Measurements from ENCODE around the gene KLK6. TPM values are rescaled to one million over a fixed set of nuclear protein-coding genes. Genes with fewer than 3 reads are reported as not detected.

KLK6 gene
- polyA plus RNA-seq = under 1 TPM in 2 of 4 donors, not detected in 2; 0.03 to 0.07 TPM
- long read RNA-seq, donor 1, partial matches to known transcripts = 0 of 1 reads
- long read RNA-seq, donor 1, other reads (novel, unspliced or antisense) = 0 of 1 reads
- long read RNA-seq, donor 2 = 0 reads
- long read RNA-seq, donor 3 = 0 reads
- long read RNA-seq, donor 4 = 0 reads
- long read RNA-seq, donor 5 = 0 reads
- long read RNA-seq, donor 6 = 0 reads
- long read RNA-seq, donor 7 = 0 reads
- long read RNA-seq, donor 8 = 0 reads
- long read RNA-seq, donor 9 = 0 reads
- long read RNA-seq, donor 10 = 0 reads

DNA sequence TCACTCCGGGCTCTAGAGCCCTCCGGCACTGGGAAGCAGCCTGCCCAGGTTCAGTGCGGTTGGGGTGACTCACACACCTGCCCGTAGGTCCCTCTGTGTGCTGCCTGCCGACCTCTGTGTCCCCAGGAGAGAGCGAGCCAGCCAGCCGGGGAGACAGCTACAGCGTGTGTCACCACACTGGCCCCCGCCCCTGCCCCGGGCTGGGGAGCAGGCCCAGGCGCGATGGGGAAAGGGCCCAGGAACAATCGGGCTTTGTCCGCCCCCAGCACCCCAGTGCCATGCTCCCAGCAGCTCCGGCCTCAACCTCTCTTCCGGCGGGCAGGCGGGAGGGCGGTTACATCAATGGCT is at the start of gene KLK6:
TSS of gene KLK6 (minus strand) at position 179 of the 348 bp plus-strand sequence. CDS start 1,487 bp downstream, outside the sequence.
- peaks cover 0 to 2% (median 0%) of the 10 kb centered on the region in 3 donors for H3K27me3 ChIP-seq (ENCODE audit: control insufficient read depth in 3 of 3, insufficient read depth in 3 of 3, low read length in 3 of 3)
- H3K27ac ChIP-seq (ENCODE audit: low read depth in 1 of 3, low read length in 2 of 3) = no peak within 1 kb of the TSS
- FAIRE-seq (no peak), DNase-seq (no peak)
- 55 to 71% (median 64%) methylated on average over 17 to 19 of the region's 19 CpGs for WGBS, 3 donors
- no peaks in the 10 kb centered on the region for H3K4me1 ChIP-seq (ENCODE audit: control insufficient read depth in 3 of 3, insufficient read depth in 2 of 3, low read depth in 1 of 3, low read length in 2 of 3)
- no peaks in the 10 kb centered on the region for H3K36me3 ChIP-seq (ENCODE audit: control insufficient read depth in 3 of 3, insufficient read depth in 2 of 3, low read depth in 1 of 3, low read length in 3 of 3)
- no peaks in the 10 kb centered on the region for H3K9me3 ChIP-seq (ENCODE audit: control insufficient read depth in 2 of 2, insufficient read depth in 1 of 2, low read depth in 1 of 2, low read length in 1 of 2)
- H3K4me3 ChIP-seq (ENCODE audit: low read depth in 1 of 3, low read length in 3 of 3) = no peak within 1 kb of the TSS

DNA sequence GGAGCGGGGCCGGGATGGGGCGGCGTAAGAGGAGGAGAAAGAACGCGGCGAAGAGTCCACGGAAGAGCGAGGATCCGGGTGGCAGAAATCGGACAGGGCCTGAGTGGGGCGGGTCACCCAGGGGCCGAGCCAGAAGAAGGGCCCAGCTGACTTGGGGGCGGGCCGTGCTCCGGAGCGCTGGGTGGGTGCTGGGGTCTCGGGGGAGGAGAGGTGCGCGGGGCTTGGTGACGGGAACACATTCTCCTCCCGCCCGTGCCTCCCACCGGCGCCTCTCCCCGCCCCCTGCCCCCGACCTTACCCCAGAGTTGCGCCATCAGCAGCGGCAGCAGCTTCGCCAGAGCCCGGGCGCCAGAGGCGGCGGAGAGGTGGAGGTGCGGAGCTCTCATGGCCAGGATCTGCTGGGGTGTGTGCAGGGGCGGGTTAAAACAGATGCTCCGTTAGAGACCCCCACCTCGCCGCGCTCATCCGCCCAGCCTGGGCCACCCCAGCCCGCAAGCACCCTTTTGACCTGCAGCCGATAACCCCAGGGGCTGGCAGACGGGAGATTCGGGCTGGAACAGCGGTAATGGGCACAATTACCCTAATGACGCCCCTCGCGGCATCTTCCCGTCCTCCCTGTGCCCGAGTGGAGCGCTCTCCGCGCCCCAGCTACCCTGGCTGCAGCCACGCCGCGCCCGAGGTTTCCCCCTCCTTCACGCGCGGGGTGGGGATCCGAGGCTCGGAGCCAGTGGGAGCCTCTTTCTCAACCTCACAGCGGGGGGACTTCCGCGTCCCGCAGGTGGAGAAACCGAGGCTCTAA is 49.6 kb upstream of the KLK6 start:
- FAIRE-seq (no peak), DNase-seq (no peak)
- no peak overlapping the region for H3K27ac ChIP-seq (ENCODE audit: low read depth in 1 of 3, low read length in 2 of 3)
- no peaks in the 10 kb centered on the region for H3K36me3 ChIP-seq (ENCODE audit: control insufficient read depth in 3 of 3, insufficient read depth in 2 of 3, low read depth in 1 of 3, low read length in 3 of 3)
- no peaks in the 10 kb centered on the region for H3K9me3 ChIP-seq (ENCODE audit: control insufficient read depth in 2 of 2, insufficient read depth in 1 of 2, low read depth in 1 of 2, low read length in 1 of 2)
- H3K4me1 ChIP-seq (ENCODE audit: control insufficient read depth in 3 of 3, insufficient read depth in 2 of 3, low read depth in 1 of 3, low read length in 2 of 3) = no peaks in the 10 kb centered on the region
- peaks cover 9 to 47% (median 12%) of the 10 kb centered on the region in 3 donors for H3K27me3 ChIP-seq (ENCODE audit: control insufficient read depth in 3 of 3, insufficient read depth in 3 of 3, low read length in 3 of 3)
- WGBS, 3 donors = 2 to 4% (median 3%) methylated on average over 54 to 68 of the region's 68 CpGs
- no peak overlapping the region for H3K4me3 ChIP-seq (ENCODE audit: low read depth in 1 of 3, low read length in 3 of 3)

DNA sequence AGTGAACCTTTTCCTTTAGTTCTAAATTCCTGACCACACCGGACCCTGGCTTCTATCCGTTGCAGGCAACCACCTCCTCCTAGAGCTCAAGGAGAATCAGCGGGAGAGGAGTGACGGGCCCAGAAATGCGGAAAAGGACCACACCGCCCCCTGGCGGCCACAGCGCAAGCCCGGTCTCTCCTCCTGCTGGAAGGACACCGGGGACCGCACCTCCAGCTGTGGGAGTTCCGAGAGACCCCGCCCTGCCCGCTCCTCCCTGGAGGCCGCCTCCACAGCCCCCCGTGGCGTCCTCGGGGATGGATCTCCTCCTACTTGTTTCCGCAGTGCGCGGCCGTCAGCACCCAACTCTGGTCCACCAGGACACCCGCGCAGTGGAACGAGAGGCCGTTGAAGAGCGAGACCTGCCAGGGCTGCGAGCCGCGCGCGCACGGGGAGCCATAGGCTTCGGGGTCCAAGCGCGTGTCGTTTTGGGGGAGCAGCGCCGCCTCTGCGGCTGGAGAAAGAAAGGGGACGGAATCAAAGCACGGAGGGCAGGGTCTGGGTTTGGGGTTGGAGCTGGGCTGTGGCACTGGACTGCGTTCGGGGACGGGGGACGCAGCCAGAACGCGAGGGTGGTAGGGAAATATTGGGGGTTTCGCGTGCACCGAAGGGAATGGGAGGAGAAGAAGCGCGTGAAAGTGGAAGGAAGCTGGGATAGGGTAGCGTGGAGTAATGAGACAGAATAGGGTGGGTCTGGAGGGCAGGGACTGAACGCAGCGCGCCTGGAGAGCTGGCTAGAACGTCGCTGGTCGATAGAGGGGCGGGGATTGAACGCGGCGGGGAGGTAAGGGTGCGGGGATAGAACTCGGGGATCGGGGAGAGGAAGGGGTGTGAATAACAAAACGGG is 47.6 kb upstream of the KLK6 start:
- no peak overlapping the region for H3K4me3 ChIP-seq (ENCODE audit: low read depth in 1 of 3, low read length in 3 of 3)
- H3K27me3 ChIP-seq (ENCODE audit: control insufficient read depth in 3 of 3, insufficient read depth in 3 of 3, low read length in 3 of 3) = peaks cover 9 to 47% (median 12%) of the 10 kb centered on the region in 3 donors
- WGBS, 3 donors = 2 to 10% (median 7%) methylated on average over 66 to 68 of the region's 68 CpGs
- FAIRE-seq = no peak
- H3K4me1 ChIP-seq (ENCODE audit: control insufficient read depth in 3 of 3, insufficient read depth in 2 of 3, low read depth in 1 of 3, low read length in 2 of 3) = no peaks in the 10 kb centered on the region
- H3K27ac ChIP-seq (ENCODE audit: low read depth in 1 of 3, low read length in 2 of 3) = no peak overlapping the region
- H3K9me3 ChIP-seq (ENCODE audit: control insufficient read depth in 2 of 2, insufficient read depth in 1 of 2, low read depth in 1 of 2, low read length in 1 of 2) = no peaks in the 10 kb centered on the region
- DNase-seq = peak in 1 of 2 donors; percentile 32
- no peaks in the 10 kb centered on the region for H3K36me3 ChIP-seq (ENCODE audit: control insufficient read depth in 3 of 3, insufficient read depth in 2 of 3, low read depth in 1 of 3, low read length in 3 of 3)

DNA sequence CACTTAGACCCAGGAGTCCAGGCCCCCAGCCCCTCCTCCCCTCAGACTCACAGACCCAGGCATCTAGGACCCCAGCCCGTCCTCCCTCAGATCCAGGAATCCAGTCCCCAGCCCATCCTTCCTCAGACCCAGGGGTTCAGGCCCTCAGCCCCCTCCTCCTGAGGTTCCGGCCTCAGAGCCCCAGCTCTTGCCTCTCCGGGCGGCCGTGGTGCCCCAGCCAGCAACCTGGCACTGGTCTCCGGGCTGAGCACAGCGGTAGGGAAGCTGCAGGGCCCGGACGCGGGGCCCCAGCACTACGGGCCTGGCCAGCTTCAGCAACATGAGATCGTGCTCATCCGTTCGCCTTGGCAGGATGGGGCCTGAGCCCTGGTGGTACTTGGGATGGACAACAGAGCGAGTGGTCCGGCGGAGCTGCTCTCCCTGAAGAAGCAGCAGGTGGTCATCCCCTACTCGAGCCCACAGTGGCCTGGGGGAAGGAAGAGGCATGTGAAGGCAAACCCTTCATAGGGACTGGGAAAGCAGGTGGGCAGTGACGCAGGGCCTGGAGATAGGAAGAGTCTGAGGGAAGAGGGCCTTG is 46.4 kb upstream of the KLK6 start:
- 86 to 91% (median 87%) methylated on average over 17 to 19 of the region's 19 CpGs for WGBS, 3 donors
- FAIRE-seq = no peak

DNA sequence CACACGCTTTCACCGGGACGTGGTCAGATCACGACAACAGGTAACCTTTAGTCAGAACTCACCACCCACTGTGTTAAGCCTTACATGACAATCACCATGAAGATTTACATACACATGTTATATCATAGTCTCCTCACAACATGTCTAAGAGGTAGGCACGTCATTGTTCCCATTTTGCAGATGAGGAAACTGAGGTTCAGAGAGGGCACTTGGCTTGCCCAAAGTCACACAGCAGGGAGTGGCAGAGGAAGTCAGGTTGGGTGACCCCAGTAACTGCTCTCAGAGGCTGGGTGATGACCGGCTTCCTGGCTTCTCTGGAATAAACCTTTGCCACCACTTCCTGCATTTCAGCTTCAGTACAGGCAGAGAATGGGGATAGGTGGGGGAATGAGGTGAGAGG is 44.9 kb upstream of the KLK6 start:
- Histone ChIP-seq H3K9me3 (ENCODE audit: control insufficient read depth in 2 of 2, insufficient read depth in 1 of 2, low read depth in 1 of 2, low read length in 1 of 2) (no peaks in the 10 kb centered on the region), H3K4me3 (ENCODE audit: low read depth in 1 of 3, low read length in 3 of 3) (no peak overlapping the region), H3K36me3 (ENCODE audit: control insufficient read depth in 3 of 3, insufficient read depth in 2 of 3, low read depth in 1 of 3, low read length in 3 of 3) (no peaks in the 10 kb centered on the region), H3K4me1 (ENCODE audit: control insufficient read depth in 3 of 3, insufficient read depth in 2 of 3, low read depth in 1 of 3, low read length in 2 of 3) (no peaks in the 10 kb centered on the region), H3K27me3 (ENCODE audit: control insufficient read depth in 3 of 3, insufficient read depth in 3 of 3, low read length in 3 of 3) (peaks cover 7 to 32% (median 13%) of the 10 kb centered on the region in 3 donors), H3K27ac (ENCODE audit: low read depth in 1 of 3, low read length in 2 of 3) (no peak overlapping the region)
- DNase-seq (no peak), FAIRE-seq (no peak)
- WGBS, 3 donors = 82 to 88% (median 85%) methylated on average over 6 of the region's 6 CpGs

More for the DNA sequence above, 46.4 kb upstream of the KLK6 start:
- DNase-seq = no peak
- Histone ChIP-seq H3K27me3 (ENCODE audit: control insufficient read depth in 3 of 3, insufficient read depth in 3 of 3, low read length in 3 of 3) (peaks cover 9 to 47% (median 12%) of the 10 kb centered on the region in 3 donors), H3K9me3 (ENCODE audit: control insufficient read depth in 2 of 2, insufficient read depth in 1 of 2, low read depth in 1 of 2, low read length in 1 of 2) (no peaks in the 10 kb centered on the region), H3K4me3 (ENCODE audit: low read depth in 1 of 3, low read length in 3 of 3) (no peak overlapping the region), H3K4me1 (ENCODE audit: control insufficient read depth in 3 of 3, insufficient read depth in 2 of 3, low read depth in 1 of 3, low read length in 2 of 3) (no peaks in the 10 kb centered on the region), H3K36me3 (ENCODE audit: control insufficient read depth in 3 of 3, insufficient read depth in 2 of 3, low read depth in 1 of 3, low read length in 3 of 3) (no peaks in the 10 kb centered on the region), H3K27ac (ENCODE audit: low read depth in 1 of 3, low read length in 2 of 3) (no peak overlapping the region)

DNA sequence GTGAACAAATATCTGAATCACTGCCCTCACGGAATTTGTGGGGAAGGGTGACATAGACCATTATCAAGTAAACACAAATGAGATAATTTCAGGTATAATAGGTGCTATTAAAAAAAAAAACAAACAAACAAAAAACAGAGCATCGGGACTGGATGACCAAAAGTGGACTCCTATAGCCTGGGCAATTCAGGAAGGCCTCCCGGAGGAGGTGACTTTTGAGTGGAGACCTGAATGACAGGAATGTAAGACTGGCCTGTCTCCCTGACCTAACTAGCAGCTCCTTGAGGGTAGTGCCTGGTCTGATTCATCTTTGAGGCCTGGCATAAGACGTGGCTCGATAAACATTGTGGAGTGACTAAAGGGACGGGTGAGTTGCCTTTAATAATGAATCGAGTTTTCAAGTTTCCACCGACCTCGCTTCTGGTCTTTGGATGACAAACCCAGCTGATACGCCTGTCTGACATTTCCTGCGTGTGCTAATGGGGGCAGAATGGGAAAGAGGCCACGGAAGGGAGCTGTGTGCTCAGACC is 43.3 kb upstream of the KLK6 start:
- DNase-seq = no peak
- FAIRE-seq = no peak
- Histone ChIP-seq H3K27ac (ENCODE audit: low read depth in 1 of 3, low read length in 2 of 3) (no peak overlapping the region), H3K27me3 (ENCODE audit: control insufficient read depth in 3 of 3, insufficient read depth in 3 of 3, low read length in 3 of 3) (peaks cover 4 to 19% (median 11%) of the 10 kb centered on the region in 3 donors), H3K36me3 (ENCODE audit: control insufficient read depth in 3 of 3, insufficient read depth in 2 of 3, low read depth in 1 of 3, low read length in 3 of 3) (no peaks in the 10 kb centered on the region), H3K9me3 (ENCODE audit: control insufficient read depth in 2 of 2, insufficient read depth in 1 of 2, low read depth in 1 of 2, low read length in 1 of 2) (no peaks in the 10 kb centered on the region), H3K4me3 (ENCODE audit: low read depth in 1 of 3, low read length in 3 of 3) (no peak overlapping the region), H3K4me1 (ENCODE audit: control insufficient read depth in 3 of 3, insufficient read depth in 2 of 3, low read depth in 1 of 3, low read length in 2 of 3) (no peaks in the 10 kb centered on the region)
- 64 to 70% (median 66%) methylated on average over 12 of the region's 12 CpGs for WGBS, 3 donors

DNA sequence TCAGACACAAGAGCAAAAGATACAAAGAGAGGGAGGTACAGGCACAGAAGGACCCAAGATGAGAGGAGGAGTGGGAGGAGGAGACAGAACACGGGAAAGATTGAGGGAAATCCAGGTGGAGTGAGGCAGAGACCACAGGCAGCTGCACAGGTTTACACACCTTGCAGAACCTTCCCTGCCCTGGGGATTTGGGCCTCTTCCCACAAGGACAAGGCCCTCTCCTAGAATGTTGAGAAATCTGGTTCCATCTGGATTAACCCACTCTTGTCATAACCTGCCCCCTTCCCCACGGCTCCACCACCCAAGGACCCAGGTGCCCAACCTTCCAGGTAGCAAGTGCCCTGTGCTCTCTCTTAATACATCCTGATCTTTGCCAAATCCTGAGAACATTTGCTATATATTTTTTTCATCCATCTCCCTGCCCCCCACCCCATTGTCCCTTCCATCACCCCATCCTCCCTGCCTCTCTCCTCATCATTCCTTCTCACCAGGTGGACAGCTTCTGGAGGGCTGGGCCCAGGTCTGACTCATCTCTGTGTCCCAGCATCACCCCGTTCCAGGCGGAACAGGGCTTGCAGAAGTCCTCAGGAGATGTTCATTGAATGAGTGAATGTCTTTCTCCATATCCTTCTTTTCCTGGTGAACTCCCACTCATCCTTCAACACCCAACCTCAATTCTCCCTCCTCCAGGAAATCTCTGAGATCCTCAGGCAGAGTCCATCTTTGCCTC is 40.8 kb upstream of the KLK6 start:
- Histone ChIP-seq H3K4me3 (ENCODE audit: low read depth in 1 of 3, low read length in 3 of 3) (no peak overlapping the region), H3K27ac (ENCODE audit: low read depth in 1 of 3, low read length in 2 of 3) (no peak overlapping the region), H3K9me3 (ENCODE audit: control insufficient read depth in 2 of 2, insufficient read depth in 1 of 2, low read depth in 1 of 2, low read length in 1 of 2) (no peaks in the 10 kb centered on the region), H3K27me3 (ENCODE audit: control insufficient read depth in 3 of 3, insufficient read depth in 3 of 3, low read length in 3 of 3) (peaks cover 0 to 5% (median 0%) of the 10 kb centered on the region in 3 donors), H3K4me1 (ENCODE audit: control insufficient read depth in 3 of 3, insufficient read depth in 2 of 3, low read depth in 1 of 3, low read length in 2 of 3) (no peaks in the 10 kb centered on the region), H3K36me3 (ENCODE audit: control insufficient read depth in 3 of 3, insufficient read depth in 2 of 3, low read depth in 1 of 3, low read length in 3 of 3) (no peaks in the 10 kb centered on the region)
- WGBS, 3 donors = 50 to 70% (median 65%) methylated on average over 4 of the region's 4 CpGs
- FAIRE-seq (no peak), DNase-seq (no peak)

Measured in small intestine (tissue), 16 donors.